ENCODE data around the gene ADA. TPM values are rescaled to one million over a fixed set of nuclear protein-coding genes. Genes with fewer than 3 reads are reported as not detected.

The ADA gene
- polyA plus RNA-seq, 1 donor (not counting 4 experiments of a cell fraction or from before 2014, with no cell fraction given): 21.4 TPM

GRCh38 chr20:44653546-44653945 lies 2.0 kb upstream of the ADA start:
- Histone ChIP-seq H3K9me1 (ENCODE audit: control insufficient read depth, extremely low read depth, insufficient read depth, low read length) (no peaks in the 10 kb centered on the region), H2AFZ (ENCODE audit: control insufficient read depth, low read length) (no peak overlapping the region), H3K27me3 (ENCODE audit: control insufficient read depth, extremely low read depth, insufficient read depth, low read length) (peaks cover 3% of the 10 kb centered on the region), H3K9me3 (ENCODE audit: control insufficient read depth, low read depth, low read length) (no peaks in the 10 kb centered on the region), H4K20me1 (ENCODE audit: control insufficient read depth, extremely low read depth, insufficient read depth, low read length) (no peaks in the 10 kb centered on the region), H3K4me2 (ENCODE audit: control insufficient read depth, extremely low read depth, insufficient read depth, low read depth, low read length) (no peak overlapping the region), H3K36me3 (ENCODE audit: control insufficient read depth in 2 of 2, extremely low read depth in 1 of 2, insufficient read depth in 2 of 2, low read length in 2 of 2) (no peaks in the 10 kb centered on the region), H3K79me2 (ENCODE audit: control insufficient read depth, insufficient read depth, low read length) (no peaks in the 10 kb centered on the region), H3K4me3 (ENCODE audit: control insufficient read depth in 2 of 3, extremely low read depth in 1 of 3, insufficient read depth in 2 of 3, low read depth in 1 of 3, low read length in 3 of 3) (no peak overlapping the region), H3K27ac (ENCODE audit: control insufficient read depth, insufficient read depth, low read length) (no peak overlapping the region), H3K4me1 (ENCODE audit: control insufficient read depth, extremely low read depth, insufficient read depth, low read length) (peaks cover 12% of the 10 kb centered on the region), H3K9ac (ENCODE audit: control insufficient read depth, extremely low read depth, insufficient read depth, low read length) (no peak overlapping the region)
- dilution Hi-C loops (cut with MboI; ENCODE audit: extremely low pct_ligation_motif_present, low sequenced_read_pairs): no loop called here
- no peak for DNase-seq (ENCODE audit: low read depth, low spot score)
- no peak for TF ChIP-seq CTCF (optimal IDR thresholded peaks at IDR 0.05 in 1 of 3, IDR thresholded peaks at IDR 0.05 in 1 of 3, conservative IDR thresholded peaks at IDR 0.05 in 1 of 3; ENCODE audit: extremely low read depth in 1 of 3, insufficient read depth in 2 of 3, low read length in 3 of 3)
- no peak for TF ChIP-seq EZH2 (IDR thresholded peaks at IDR 0.05; ENCODE audit: low read length)
- FAIRE-seq: no peak

GRCh38 chr20:44651434-44651683 lies 140 bp downstream of the ADA start:
- peaks cover 0 to 1% of the 10 kb centered on the region in 2 experiments for H3K36me3 ChIP-seq (ENCODE audit: control insufficient read depth in 2 of 2, extremely low read depth in 1 of 2, insufficient read depth in 2 of 2, low read length in 2 of 2)
- H3K27me3 ChIP-seq (ENCODE audit: control insufficient read depth, extremely low read depth, insufficient read depth, low read length): peaks cover 3% of the 10 kb centered on the region
- peak overlapping the region; percentile 90 for H2AFZ ChIP-seq (ENCODE audit: control insufficient read depth, low read length)
- H3K79me2 ChIP-seq (ENCODE audit: control insufficient read depth, insufficient read depth, low read length): no peaks in the 10 kb centered on the region
- H3K9me1 ChIP-seq (ENCODE audit: control insufficient read depth, extremely low read depth, insufficient read depth, low read length): no peaks in the 10 kb centered on the region
- FAIRE-seq (no peak), DNase-seq (ENCODE audit: low read depth, low spot score) (no peak)
- dilution Hi-C loops (cut with MboI; ENCODE audit: extremely low pct_ligation_motif_present, low sequenced_read_pairs): no loop called here
- no peaks in the 10 kb centered on the region for H3K9me3 ChIP-seq (ENCODE audit: control insufficient read depth, low read depth, low read length)
- H4K20me1 ChIP-seq (ENCODE audit: control insufficient read depth, extremely low read depth, insufficient read depth, low read length): no peaks in the 10 kb centered on the region
- peak overlapping the region; percentile 65 to 86 (median 77) for H3K4me3 ChIP-seq (ENCODE audit: control insufficient read depth in 2 of 3, extremely low read depth in 1 of 3, insufficient read depth in 2 of 3, low read depth in 1 of 3, low read length in 3 of 3)
- peak overlapping the region; percentile 65 for H3K9ac ChIP-seq (ENCODE audit: control insufficient read depth, extremely low read depth, insufficient read depth, low read length)
- TF ChIP-seq CTCF (optimal IDR thresholded peaks at IDR 0.05 in 1 of 3, IDR thresholded peaks at IDR 0.05 in 1 of 3, conservative IDR thresholded peaks at IDR 0.05 in 1 of 3; ENCODE audit: extremely low read depth in 1 of 3, insufficient read depth in 2 of 3, low read length in 3 of 3) (no peak), EZH2 (IDR thresholded peaks at IDR 0.05; ENCODE audit: low read length) (no peak)
- peaks cover 15% of the 10 kb centered on the region for H3K4me1 ChIP-seq (ENCODE audit: control insufficient read depth, extremely low read depth, insufficient read depth, low read length)
- H3K27ac ChIP-seq (ENCODE audit: control insufficient read depth, insufficient read depth, low read length): peak overlapping the region; percentile 6
- H3K4me2 ChIP-seq (ENCODE audit: control insufficient read depth, extremely low read depth, insufficient read depth, low read depth, low read length): peak overlapping the region; percentile 86

All from keratinocyte (primary cell).